HG02981 (cell line): ENCODE measurements around the gene ZCCHC2.

Experiments used
- ATAC-seq: cut with Tn5 transposase; IDR thresholded peaks from one replicate; pipeline ENCODE4 v1.9.1; 2021; ENCODE audit warnings: mild to moderate bottlenecking, moderate library complexity; ENCODE audit not compliant: unreplicated experiment

Gene ZCCHC2

DNA sequence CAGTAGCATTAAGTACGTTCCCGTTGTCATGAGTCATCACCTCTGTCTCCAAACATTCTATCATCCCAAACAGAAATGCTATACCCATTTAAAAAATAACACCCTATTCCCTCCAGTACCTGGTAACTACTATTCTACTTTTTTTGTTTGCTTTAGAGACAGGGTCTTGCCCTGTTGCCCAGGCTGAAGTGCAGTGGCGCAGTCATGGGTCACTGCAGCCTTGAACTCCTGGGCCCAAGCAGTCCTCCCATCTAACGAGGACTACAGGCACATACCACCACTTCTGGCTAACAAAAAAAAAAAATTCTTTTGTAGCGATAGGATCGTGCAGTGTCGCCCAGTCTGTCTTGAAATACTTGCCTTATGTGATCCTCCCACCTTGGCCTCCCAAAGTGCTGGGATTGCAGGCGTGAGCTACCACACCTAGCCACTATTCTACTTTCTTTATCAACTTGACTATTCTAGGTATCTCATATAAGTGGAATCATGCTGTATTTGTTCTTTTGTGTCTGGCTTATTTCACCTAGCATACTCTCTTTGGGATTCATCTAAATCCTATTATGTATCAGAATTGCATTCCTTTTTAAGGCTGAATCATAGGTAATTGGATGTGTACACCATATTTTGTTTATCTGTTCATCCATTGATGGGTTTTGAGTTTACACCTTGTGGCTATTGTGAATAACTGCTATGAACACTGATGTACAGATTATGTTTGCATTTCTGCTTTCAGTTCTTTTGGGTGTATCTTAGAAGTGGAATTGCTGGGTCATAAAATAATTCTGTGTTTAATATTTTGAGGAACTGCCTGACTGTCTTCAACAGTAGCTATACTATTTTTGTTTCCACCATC, 14.4 kb downstream of the ZCCHC2 start:
- no peak for ATAC-seq

DNA sequence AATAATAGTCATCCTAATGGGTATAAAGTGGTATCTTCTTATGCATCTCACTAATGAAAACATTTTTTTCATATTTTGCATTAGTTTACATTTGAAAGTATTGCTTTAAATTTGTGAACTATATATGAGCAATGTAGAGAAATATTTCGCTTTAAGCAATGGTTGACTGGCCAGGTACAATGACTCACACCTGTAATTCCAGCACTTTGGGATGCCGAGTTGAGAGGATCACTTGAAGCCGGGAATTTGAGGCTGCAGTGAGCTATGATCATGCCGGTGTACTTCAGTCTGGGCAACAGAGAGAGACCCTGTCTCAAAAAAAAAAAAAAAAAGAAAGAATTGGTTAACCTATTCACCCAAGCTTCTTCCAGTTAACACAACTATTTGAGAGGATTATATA, 15.1 kb downstream of the ZCCHC2 start:
- no peak for ATAC-seq

DNA sequence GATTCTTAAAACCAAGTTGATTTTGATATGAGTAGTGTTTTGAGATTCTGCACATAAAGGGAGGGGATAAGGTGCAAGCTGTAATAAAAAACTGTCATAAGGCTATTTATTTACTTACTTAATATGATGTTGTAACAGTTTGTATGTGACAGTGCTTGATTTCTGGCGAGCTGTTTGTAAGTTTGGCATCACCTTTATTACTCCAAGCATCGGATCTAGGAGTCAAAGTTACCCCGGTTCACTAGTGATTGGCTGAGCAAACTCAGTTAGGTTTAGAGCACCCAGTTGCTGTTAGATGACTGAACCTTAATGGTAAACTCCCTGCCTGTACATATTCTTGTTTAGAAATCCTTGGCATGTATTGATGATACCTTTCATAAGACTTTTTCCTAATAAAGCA, 16.1 kb downstream of the ZCCHC2 start:
- no peak for ATAC-seq

DNA sequence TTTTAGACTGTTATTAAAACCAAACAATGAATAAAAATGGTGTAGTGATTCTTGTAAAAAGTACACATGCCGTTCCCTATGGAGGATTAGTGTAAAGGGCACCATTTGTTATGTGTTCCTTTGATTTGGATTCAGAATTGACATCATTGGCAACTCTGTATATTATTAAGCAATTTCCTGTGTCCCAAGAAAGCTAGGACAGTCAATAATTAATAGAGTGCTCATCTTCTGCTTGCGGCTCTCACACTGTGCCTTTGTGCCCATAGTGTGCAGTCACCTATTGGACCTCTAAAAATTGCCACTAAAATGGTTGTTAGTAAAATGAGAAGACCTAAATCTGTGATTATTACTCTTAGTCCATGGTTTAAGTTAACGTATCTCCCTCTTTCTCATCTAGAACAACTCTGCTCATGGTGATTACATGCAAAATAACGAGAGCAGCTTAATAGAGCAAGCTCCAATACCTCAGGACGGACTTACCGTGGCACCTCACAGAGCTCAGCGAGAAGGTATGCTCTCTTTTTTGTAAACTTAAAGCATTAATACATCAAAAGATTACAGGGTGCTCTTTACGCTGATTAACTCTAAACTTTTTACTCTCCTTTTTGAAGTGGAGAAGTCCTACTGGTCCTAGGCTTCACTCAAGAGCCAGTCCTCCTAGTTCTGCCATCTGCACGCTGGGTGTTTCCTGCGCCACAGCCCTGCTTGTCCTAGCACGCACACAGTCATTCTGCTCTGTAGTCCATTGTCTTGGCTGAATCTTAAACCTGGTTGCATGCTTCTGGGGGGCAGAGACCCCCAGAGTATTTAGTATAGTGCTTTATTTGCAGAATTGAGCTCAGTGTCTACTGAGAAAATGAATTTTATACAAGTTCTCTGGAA, 16.7 kb downstream of the ZCCHC2 start:
- no peak for ATAC-seq

DNA sequence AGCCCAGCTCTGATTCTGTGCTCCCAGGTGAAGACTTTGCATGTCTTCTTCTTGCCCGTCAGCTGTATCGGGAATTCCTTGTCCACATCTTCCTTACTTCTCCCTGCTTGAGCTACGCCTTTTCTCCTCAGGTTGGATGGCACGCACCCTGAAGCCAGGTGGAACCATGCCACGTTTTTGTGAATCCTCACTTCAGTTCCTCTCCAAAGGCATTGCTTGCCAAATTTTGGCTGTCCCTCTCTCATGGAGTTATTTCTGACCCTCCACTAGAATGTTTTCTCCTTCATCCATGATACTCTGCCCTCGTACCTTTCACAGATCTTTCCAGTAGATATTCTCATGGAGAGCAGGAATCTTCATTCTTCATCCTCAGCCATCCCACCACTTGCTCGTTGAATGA, 20.2 kb downstream of the ZCCHC2 start:
- ATAC-seq = no peak

DNA sequence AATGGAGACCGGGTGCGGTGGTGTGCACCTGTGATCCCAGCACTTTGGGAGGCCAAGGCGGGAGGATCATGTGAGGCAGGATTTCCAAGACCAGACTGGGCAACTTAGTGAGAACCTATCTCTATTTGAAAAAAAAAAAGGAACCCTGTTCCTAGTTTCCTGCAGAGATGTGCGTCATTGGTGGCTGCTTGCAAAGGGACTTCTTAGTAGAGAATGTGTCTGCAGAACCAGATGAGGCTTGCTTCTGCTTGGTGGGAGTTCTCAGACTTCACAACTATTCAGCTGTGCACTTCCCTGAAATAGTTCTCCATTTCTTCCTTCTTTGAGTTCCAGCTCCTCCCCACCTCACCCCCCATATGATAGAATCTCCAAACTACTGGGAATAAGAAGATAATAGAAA, 22.3 kb downstream of the ZCCHC2 start:
- ATAC-seq = no peak

DNA sequence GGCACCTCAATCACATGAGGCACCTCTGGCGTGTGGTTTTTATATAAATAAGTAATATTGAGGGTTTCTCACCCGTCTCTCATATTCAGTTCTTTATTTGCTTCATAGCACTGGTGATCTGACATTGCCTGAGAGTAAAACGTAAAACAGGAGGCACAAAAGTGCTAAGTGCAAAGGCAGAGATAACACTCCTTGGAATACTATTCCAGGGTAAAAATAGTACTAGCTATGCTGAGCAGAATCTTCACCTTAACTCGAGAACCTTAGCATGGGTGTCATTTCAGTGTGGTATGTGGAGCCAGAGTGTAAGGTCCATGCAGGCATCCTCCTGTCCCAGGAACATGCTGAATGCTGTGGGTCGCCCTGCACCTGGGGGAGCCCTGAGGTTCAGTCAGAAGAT, 26.9 kb downstream of the ZCCHC2 start:
- ATAC-seq = no peak

DNA sequence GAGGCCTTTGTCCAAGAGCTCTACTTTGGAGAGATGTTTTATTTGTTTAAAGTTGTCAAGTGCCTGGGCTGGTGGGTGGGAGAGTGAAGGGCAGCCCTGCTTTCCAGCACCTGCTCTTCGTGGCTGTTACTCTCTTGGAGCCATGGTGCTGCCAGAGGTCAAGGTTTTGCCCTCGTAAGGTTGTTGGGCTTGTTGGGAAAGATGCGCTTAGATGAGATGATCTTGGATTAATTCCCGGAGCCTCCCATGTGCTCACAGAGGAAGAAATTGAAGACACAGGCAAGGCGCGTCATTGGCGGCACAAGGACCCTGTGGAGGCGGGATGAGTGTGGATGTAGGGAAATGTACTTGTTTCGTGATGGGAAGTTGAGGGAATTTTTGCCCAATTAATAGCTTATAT, 27.9 kb downstream of the ZCCHC2 start:
- ATAC-seq = no peak

DNA sequence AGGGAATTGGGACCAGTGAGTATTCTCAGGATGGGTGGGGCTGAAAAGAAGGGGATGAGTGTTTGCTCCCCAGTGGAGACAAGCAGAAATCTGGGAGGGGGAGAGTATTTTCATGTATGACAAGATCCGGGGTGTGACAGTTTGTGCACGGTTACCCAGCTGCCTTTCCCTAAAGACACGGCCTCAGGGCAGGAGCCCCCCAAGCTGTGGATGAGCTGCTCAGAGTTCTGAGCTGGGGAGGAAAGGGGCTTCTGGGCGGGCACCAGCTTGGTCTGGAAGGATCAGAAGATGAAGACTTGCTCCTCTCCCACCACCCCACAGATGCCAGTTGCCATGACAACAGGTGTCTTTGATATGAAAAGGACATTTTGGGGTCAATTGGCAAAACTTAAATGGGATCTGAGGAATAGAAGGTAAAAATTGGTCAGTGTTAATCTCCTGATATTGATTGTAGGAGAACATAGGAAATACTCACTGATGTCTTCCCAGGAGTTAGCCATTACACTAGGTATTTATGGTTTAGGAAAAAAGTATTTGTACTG, 29.2 kb downstream of the ZCCHC2 start:
- no peak for ATAC-seq

DNA sequence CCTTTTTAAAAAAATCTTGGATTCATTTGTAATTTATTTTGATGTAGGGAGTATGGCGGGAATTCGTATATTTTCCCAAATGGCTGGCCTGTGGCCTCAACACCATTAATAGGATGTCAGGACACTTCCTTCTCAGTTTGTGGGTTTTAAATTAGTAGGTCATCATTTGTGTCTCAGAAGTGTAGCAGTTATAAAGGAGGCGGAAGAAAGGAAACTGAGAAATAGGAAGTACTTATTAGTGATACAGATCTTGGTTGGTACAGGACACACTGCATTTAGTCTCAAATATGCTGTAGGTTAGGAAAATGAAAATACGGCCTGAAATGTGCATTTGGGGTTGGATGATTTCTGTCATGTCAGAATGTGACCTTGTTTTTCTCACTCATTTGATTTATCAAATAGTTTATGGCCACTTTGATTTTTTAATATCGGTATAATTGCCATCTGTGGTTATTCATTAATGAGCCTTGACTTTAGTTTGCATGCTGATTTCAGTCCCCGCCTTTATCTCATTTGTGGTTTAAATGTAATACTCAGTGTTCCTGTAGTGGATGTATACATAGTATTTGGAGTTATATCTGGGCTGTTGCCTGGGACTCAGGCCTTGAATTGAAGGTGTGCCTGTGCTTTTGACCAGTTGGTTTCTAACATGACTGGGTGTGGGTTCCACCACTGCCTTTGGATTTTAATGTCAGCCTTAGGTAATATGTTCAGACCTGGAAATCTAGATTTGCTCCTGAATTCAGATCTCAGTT, 31.4 kb downstream of the ZCCHC2 start:
- no peak for ATAC-seq

DNA sequence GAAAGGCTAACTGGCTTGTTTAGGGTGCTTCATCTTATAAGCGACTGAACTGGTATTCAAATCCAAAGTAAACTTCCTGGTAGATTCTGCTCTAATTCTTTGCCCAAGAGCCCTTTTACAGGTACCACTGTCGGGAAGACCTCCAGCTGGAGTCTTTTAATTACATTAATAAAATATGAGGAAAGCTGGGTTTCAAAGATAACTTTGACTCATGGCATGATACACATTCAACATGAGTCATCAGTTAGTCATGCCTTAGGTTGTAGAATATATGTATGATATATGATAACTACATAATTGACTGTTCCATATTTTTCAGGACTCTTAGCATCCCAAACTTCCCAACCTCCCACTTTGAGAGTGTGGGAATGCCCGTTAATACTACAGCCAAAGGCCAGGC, 32.3 kb downstream of the ZCCHC2 start:
- ATAC-seq = no peak

DNA sequence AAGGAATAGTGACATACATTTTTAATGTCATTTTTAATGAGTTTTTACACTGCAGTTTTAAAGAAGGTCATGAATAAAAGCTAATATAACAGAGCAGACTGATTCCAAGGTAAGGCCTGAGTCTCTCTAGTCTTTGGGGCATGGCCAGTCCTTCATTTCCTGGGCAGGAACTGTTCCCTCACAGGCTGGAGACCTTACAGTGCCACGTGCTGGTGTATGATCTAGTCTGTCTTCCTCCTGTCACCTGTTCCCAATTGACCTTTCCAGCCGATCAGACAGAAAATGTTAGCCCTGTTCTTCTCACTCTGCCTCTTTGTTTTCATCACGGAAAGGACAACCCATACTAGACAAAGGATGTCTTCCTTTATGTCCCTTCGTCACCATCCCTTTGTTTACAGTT, 33.6 kb downstream of the ZCCHC2 start:
- no peak for ATAC-seq

DNA sequence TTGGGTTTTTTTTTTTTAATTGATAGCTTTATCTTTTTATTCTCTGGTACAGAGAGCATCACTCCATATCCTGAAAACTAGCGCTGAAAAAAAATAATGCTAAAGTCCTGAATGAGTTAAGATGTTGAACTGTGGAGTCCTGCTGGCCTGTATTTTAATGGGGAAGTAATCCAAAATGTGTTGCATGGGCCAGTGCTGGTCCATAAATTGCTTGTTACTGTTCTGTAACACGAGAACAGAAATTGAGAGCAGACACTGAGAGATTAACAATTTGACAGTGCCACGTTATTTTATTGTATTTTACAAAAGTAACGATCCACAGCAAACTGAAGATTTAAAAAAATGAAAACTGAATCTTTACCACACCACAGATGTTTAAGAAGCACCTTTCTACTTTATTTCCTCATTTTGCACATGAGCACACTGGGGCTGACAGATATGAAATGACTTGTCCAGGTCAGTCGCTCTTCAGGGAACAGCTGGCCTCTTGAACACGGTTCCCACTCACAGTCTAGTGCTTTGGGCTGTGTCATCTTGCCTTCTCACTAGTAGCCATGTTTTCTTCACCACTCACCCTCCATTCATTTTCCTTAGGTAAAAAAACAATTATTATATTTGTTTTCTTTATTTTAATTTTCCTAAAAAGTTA, 35.3 kb downstream of the ZCCHC2 start:
- no peak for ATAC-seq

DNA sequence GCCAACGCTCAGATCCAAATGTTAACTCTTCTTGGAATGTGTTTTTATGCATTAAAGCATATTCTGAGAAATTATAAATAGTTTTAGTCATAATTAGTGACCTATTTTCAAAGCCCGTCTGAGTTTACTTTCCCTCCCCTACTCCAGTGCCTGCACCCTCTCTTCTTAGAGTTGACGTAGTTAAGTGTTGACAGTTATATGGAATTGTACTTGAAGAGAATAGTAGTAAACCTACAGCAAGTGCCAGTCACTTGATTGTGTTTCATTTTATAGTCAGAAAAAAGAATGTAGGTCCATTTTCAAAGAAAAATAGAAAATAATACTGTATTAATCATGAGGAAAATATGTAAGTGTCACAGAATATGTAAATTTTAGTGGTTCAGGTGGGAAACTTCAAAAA, 41.2 kb downstream of the ZCCHC2 start:
- no peak for ATAC-seq

DNA sequence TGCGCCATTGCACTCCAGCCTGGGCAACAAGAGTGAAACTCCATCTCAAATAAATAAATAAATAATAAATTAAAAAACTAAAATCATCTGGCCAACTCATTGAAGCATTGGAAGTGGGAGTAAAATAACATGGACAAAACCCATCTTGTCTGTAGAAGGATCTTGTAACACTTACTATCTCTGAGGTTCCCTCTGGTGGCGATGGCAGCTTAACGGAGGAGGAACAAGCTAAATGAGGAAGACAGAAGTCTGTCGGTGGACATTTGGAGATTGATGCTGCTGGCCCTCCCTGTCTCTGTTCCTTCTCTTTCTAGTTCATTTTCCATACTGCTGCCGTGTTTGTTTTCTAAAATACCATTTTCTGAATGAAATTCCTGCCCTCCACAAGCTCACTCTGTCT, 43.4 kb downstream of the ZCCHC2 start:
- no peak for ATAC-seq

DNA sequence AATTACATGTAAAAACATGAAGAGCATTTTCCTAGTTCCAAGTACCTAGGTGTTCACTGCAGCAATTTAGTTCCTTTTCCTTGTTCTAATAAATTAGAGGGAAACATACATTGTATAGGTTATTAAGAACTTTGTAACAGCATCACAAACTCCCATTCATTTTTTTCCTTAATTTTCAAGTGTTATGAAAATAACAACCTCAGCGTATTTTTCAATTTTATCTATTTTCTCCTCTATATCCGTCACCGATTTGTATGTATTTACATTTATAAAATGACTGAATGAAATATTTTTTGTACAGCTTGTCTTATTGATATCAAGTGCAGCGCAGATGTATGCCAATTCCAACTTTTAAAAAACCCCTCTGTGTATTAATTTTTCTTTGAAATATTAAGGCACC, 44.0 kb downstream of the ZCCHC2 start:
- ATAC-seq = no peak

DNA sequence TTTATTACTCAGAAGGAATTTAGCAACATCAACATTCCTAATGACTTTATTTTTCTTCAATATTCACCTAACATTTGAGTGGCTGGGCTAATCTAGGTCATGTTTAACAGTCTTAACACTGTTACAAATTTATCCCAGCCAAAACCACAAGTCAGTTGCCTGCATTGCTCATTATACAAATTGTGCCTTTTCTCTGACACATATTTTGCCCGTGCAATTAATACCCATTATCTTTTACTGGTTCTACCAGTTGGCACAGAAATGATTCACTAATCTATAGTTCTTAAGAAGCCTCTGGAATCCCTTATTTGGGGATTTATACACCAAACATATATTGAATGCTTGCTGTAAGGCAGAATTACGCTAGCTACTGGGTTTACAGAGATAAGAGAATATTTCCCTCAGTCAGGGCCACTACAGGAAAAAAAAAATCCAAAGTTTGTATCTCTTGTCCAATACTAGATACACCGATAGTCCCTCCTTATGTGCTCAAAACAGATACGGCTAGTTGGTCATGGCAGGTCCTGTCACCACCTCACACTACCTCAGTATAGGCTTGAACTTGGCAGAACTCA, 46.3 kb downstream of the ZCCHC2 start:
- no peak for ATAC-seq

DNA sequence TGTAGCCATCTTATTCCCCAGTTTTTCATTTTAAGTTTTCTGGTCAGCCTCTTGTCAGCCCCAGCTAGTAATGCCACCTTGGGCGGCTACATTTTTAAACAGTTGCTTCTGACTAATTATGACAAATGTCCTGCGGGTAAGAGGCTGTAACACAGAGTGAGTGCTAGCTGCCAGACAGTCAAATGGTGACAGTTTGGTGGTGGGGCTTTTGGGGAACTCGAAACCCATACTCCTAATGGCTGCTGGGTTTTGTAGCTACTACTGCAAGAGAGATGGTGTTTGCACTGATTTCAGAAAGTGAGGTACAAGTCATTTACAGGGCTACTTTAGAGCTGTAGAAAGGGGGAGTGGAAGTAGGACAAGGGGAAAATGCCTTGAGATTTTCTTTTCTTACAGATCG, 48.2 kb downstream of the ZCCHC2 start:
- no peak for ATAC-seq

DNA sequence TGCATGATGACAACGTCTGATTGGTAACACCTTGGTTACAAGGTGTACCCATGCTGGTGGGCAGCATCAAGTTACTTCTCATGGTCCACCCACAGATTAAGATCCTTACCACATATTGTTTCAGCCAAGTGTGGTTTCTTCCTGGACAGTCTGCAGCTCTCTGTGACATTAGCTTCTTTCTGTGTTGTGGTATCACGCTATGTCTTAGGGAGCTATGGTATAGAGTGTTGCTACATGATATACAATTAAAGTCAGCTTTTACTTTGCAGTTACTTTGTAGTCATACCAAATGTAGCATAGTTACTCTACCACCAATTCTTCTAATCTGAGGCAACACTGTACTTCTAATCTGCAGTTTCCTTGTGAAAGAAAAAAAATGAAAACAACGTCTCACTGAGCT, 48.8 kb downstream of the ZCCHC2 start:
- no peak for ATAC-seq

DNA sequence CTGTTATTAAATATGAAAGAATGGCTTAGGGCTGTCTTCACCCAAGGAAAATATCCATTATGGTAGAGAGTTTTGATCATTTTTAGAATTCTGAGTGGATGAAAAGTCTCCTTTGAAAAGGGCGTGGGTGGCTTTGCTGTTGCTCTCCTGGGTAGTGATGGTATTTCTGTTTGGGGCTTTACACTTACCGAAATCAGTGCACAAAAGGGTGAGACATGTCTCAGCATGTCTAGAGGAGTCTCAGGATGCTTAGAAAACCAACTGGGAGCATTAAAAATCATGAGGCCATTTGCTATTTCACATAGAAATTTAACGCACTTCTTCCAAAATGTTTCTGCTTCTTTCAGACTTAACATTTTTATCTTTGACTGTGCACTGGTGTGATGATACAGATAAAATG, 49.6 kb downstream of the ZCCHC2 start:
- no peak for ATAC-seq
